NCI-H1694 (cell line): ENCODE data around the gene CHID1.

Source experiments
- DNase-seq: peaks from one replicate; lab custom pipeline; 2025; lab: John Stamatoyannopoulos, UW

CHID1 gene

GRCh38 chr11:823441-824291 lies 86.9 kb downstream of the CHID1 start:
- DNase-seq = no peak

GRCh38 chr11:821512-822371 lies 88.9 kb downstream of the CHID1 start:
- no peak for DNase-seq

DNA sequence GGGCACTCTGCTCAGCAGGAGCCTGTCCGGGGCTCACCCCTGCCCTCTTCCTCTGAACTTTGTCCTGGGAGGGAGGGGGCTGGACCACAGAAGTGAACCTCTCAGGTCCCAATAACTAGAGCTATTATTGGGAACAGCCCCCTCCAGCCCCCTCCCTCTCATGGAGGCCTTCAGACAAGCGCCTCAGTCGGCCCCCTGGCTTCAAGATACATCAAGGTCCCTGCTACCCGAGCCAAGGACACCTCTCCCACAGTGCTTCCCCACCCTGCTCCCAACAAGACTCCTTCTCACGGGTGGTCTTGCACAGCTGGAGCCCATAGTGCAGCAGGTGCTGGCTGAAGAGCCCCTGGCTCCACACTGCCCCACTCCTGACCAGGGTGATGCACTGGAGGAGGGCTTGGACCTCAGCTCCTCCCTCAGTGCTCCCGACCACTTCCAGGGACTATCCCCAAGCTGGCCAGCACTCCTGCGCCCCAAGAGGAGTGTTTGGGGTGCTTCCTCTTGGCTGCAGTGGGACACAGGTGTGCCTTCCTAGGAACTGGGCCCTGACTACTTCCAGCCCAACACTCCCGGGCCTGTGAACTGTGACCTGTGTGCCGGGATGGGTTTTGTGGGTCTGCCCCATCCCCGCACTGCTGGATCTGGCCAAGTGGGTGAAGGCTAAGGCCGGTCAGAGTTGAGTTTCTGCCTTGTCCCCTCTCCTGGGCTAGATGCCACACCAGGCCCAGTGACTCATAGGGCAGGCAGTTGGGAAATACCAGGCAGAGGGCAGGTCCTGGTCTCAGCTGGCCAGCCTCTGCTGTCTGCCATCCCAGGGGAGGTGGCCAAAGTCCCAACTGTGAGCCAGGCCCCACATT lies 89.7 kb downstream of the CHID1 start:
- DNase-seq = no peak

DNA sequence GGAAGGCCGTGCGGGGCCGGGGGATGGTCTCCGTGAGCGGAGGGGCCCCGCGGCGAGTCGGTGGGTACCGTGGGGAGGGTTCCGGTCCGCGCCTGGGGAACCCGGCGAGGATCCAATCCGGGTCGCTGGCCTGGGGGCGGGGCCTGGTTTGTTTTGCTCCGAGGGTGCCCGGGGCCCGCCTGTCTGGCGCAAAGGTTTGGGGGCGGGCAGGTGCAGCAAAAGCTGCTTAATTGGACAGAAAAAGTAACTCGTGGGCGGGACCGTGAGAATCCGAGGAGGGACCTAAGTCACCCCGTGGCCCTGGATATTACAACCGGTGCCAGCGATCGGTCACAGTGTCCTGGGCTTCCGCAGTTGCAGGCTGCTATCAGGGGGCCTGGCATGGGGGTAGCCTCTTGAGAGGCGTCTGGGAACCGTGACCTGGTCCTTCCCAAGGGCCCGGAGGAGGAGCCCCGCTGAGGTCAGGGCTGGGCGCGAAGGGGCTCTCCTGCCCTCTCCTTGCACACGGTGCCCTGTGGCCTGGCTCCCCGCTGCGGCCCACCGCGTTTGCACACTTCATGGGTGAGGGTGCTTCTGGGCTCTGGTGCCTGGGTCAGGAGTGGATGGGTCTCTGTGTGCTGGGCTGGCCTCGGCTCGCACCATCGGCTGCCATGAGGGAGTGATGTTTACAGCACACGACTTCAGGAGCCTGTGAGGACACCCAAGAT lies 90.5 kb downstream of the CHID1 start:
- DNase-seq = no peak

GRCh38 chr11:819129-819931 lies 91.3 kb downstream of the CHID1 start:
- peak; percentile 52 for DNase-seq

GRCh38 chr11:818396-819128 lies 92.0 kb downstream of the CHID1 start, which contains the start of gene PNPLA2:
PNPLA2 (plus strand) TSS chr11:818914; CDS start chr11:819719, 805 bp downstream.
- DNase-seq = no peak
